WTC11 (cell line): ENCODE results near the gene ADCY2. TPM values are rescaled to one million over a fixed set of nuclear protein-coding genes. Genes with fewer than 3 reads are reported as not detected.

Experiments
- ATAC-seq: fragments of 200-7000 bp; cut with Tn5 transposase; 2 replicates; pipeline ENCODE4 v1.10.0; 2021; ENCODE audit warnings: mild to moderate bottlenecking, moderate library complexity
- CTCF ChIA-PET: fragments of 300-600 bp; sonication (Branson Sonifier 250); formaldehyde crosslinking; loops from one replicate; lab custom pipeline; 2021; ENCODE audit warnings: antibody characterized with exemption; lab: Charles Lee
- POLR2A ChIA-PET: fragments of 350-600 bp; sonication (Branson Sonifier 250); formaldehyde crosslinking; loops from one replicate; lab custom pipeline; 2021; ENCODE audit warnings: antibody characterized with exemption; lab: Charles Lee
- DNase-seq: peaks from one replicate; pipeline ENCODE4 v3.0.0; 2021; ENCODE audit warnings: low spot score
- H3K27ac Mint-ChIP-seq: 2 replicates; pipeline ENCODE4 v1.8.0; 2021; ENCODE audit warnings: mixed read lengths
- H3K27me3 Mint-ChIP-seq: 2 replicates; pipeline ENCODE4 v1.8.0; 2021; ENCODE audit warnings: low read depth, mild to moderate bottlenecking, moderate library complexity, mixed read lengths
- H3K36me3 Mint-ChIP-seq: 2 replicates; pipeline ENCODE4 v1.8.0; 2021; ENCODE audit warnings: mixed read lengths
- H3K4me1 Mint-ChIP-seq: 2 replicates; pipeline ENCODE4 v1.8.0; 2022; ENCODE audit warnings: mixed read lengths
- H3K4me3 Mint-ChIP-seq: 2 replicates; pipeline ENCODE4 v1.8.0; 2021; ENCODE audit warnings: mild to moderate bottlenecking, moderate library complexity, mixed read lengths
- H3K9me3 Mint-ChIP-seq: 2 replicates; pipeline ENCODE4 v1.8.0; 2021; ENCODE audit warnings: mixed read lengths
- AFF4 ChIP-seq: sonication (generic); formaldehyde crosslinking; IDR thresholded peaks from 2 replicates; pipeline ENCODE4 v1.8.1; 2023; ENCODE audit warnings: mild to moderate bottlenecking, missing genetic modification reagents, borderline replicate concordance
- ATF2 ChIP-seq: sonication (generic); formaldehyde crosslinking; IDR thresholded peaks from 2 replicates; pipeline ENCODE4 v1.8.1; 2022; ENCODE audit warnings: low read depth, missing genetic modification reagents, borderline replicate concordance
- CTCF ChIP-seq: fragments of 200-600 bp; IDR thresholded peaks from 2 replicates; pipeline ENCODE4 v1.8.0; 2022; ENCODE audit warnings: antibody characterized with exemption
- E2F4 ChIP-seq: sonication (generic); formaldehyde crosslinking; IDR thresholded peaks from 2 replicates; pipeline ENCODE4 v1.8.1; 2022; ENCODE audit warnings: low read depth, mild to moderate bottlenecking, moderate library complexity, missing genetic modification reagents, borderline replicate concordance
- FOXP1 ChIP-seq: sonication (generic); formaldehyde crosslinking; IDR thresholded peaks from 2 replicates; pipeline ENCODE4 v1.8.0; 2022; ENCODE audit warnings: missing genetic modification reagents, mild to moderate bottlenecking, moderate library complexity, borderline replicate concordance
- MAX ChIP-seq: sonication (generic); formaldehyde crosslinking; IDR thresholded peaks from 2 replicates; pipeline ENCODE4 v1.8.0; 2022; ENCODE audit warnings: mild to moderate bottlenecking, missing genetic modification reagents
- MXD4 ChIP-seq: fragments of 250-450 bp; sonication (Bioruptor Pico); IDR thresholded peaks from 2 replicates; pipeline ENCODE4 v1.8.0; 2021; ENCODE audit warnings: mild to moderate bottlenecking, moderate library complexity, borderline replicate concordance
- NFATC4 ChIP-seq: fragments of 250-450 bp; sonication (Bioruptor Pico); IDR thresholded peaks from 2 replicates; pipeline ENCODE4 v1.9.0; 2021; ENCODE audit warnings: mild to moderate bottlenecking
- NFE2L1 ChIP-seq: sonication (generic); formaldehyde crosslinking; IDR thresholded peaks from 2 replicates; pipeline ENCODE4 v1.8.1; 2023; ENCODE audit warnings: missing genetic modification reagents
- NR1H2 ChIP-seq: sonication (generic); formaldehyde crosslinking; IDR thresholded peaks from 2 replicates; pipeline ENCODE4 v1.9.0; 2021; ENCODE audit warnings: mild to moderate bottlenecking, moderate library complexity, missing genetic modification reagents
- NR2C2 ChIP-seq: sonication (generic); formaldehyde crosslinking; IDR thresholded peaks from 2 replicates; pipeline ENCODE4 v1.8.0; 2022; ENCODE audit warnings: mild to moderate bottlenecking, missing genetic modification reagents
- PREB ChIP-seq: sonication (generic); formaldehyde crosslinking; IDR thresholded peaks from 2 replicates; pipeline ENCODE4 v1.8.1; 2022; ENCODE audit warnings: mild to moderate bottlenecking, missing genetic modification reagents, moderate library complexity, borderline replicate concordance
- RELA ChIP-seq: sonication (generic); formaldehyde crosslinking; IDR thresholded peaks from 2 replicates; pipeline ENCODE4 v1.8.1; 2022; ENCODE audit warnings: missing genetic modification reagents, mild to moderate bottlenecking, borderline replicate concordance
- SMAD3 ChIP-seq: sonication (generic); formaldehyde crosslinking; IDR thresholded peaks from 2 replicates; pipeline ENCODE4 v1.8.0; 2022; ENCODE audit warnings: missing genetic modification reagents, mild to moderate bottlenecking, borderline replicate concordance
- TEAD1 ChIP-seq: sonication (generic); formaldehyde crosslinking; IDR thresholded peaks from 2 replicates; pipeline ENCODE4 v1.8.0; 2022; ENCODE audit warnings: mild to moderate bottlenecking, missing genetic modification reagents
- USF2 ChIP-seq: sonication (generic); formaldehyde crosslinking; IDR thresholded peaks from 2 replicates; pipeline ENCODE4 v1.8.1; 2023; ENCODE audit warnings: mild to moderate bottlenecking, missing genetic modification reagents, moderate library complexity
- ZBTB21 ChIP-seq: sonication (generic); formaldehyde crosslinking; IDR thresholded peaks from 2 replicates; pipeline ENCODE4 v1.8.1; 2023; ENCODE audit warnings: mild to moderate bottlenecking, missing genetic modification reagents, borderline replicate concordance
- ZNF121 ChIP-seq: sonication (generic); formaldehyde crosslinking; IDR thresholded peaks from 2 replicates; pipeline ENCODE4 v1.8.0; 2023; ENCODE audit warnings: missing genetic modification reagents
- ZNF232 ChIP-seq: sonication (generic); formaldehyde crosslinking; IDR thresholded peaks from 2 replicates; pipeline ENCODE4 v1.8.0; 2022; ENCODE audit warnings: mild to moderate bottlenecking, missing genetic modification reagents
- ZNF416 ChIP-seq: fragments of 250-450 bp; sonication (Bioruptor Pico); IDR thresholded peaks from 2 replicates; pipeline ENCODE4 v1.9.0; 2021; ENCODE audit warnings: mild to moderate bottlenecking, inconsistent platforms
- ZNF671 ChIP-seq: fragments of 250-450 bp; sonication (Bioruptor Pico); IDR thresholded peaks from 2 replicates; pipeline ENCODE4 v1.8.0; 2021; ENCODE audit warnings: mild to moderate bottlenecking
- ZSCAN18 ChIP-seq: fragments of 250-450 bp; sonication (Bioruptor Pico); IDR thresholded peaks from 2 replicates; pipeline ENCODE4 v2.1.2; 2022; ENCODE audit warnings: mild to moderate bottlenecking, moderate library complexity
- total RNA-seq: library from RNA; stranded (reverse); gene quantifications from 3 replicates; pipeline ENCODE4 v1.2.3, GENCODE V29; 2021

Gene ADCY2
- total RNA-seq, 1 experiment from 2014 or later, result 142 TPM

- TF ChIP-seq MXD4 (CRISPR knock-in tag), result no peak
- TF ChIP-seq ZBTB21, result no peak
- no peak for TF ChIP-seq ZNF671
These were observed 358.6 kb downstream of the ADCY2 start (continued) for GRCh38 chr5:7754490-7754889.

GRCh38 chr5:7754997-7755596 is 359.2 kb downstream of the ADCY2 start:
- Mint-ChIP-seq H3K4me3 (no peak overlapping the region), H3K27me3 (no peaks in the 10 kb centered on the region), H3K36me3 (peaks cover 37% of the 10 kb centered on the region)
- CTCF ChIA-PET, result interaction anchor here (0.6 to 3.8 kb wide), 27 partner anchors 10 to 938 kb away, joined by 3 to 52 read pairs (median 4); no protein-coding TSS in a partner anchor
- ATAC-seq, result peak; percentile 97
- POLR2A ChIA-PET, result no interaction called here
- TF ChIP-seq NR2C2 (CRISPR knock-in tag) (no peak), FOXP1 (no peak), CTCF (peak; percentile 90), PREB (no peak)
- TF ChIP-seq, all 79 proteins: peak for 1
- Mint-ChIP-seq H3K9me3 (no peaks in the 10 kb centered on the region), H3K4me1 (peaks cover 21% of the 10 kb centered on the region), H3K27ac (peak overlapping the region; percentile 73)
- DNase-seq, result peak; percentile 86

- H3K9me3 Mint-ChIP-seq, result no peaks in the 10 kb centered on the region
- no peak overlapping the region for H3K4me3 Mint-ChIP-seq
- ATAC-seq, result no peak
- peaks cover 45% of the 10 kb centered on the region for H3K36me3 Mint-ChIP-seq
- ChIA-PET POLR2A (no interaction called here), CTCF (interaction anchor here (0.9 to 3.8 kb wide), 8 partner anchors 11 to 936 kb away, joined by 3 to 52 read pairs (median 6); no protein-coding TSS in a partner anchor)
- H3K27me3 Mint-ChIP-seq, result no peaks in the 10 kb centered on the region
- peak overlapping the region; percentile 65 for H3K27ac Mint-ChIP-seq
- DNase-seq, result no peak
- no peak for TF ChIP-seq SMAD3 (CRISPR knock-in tag)
- TF ChIP-seq ZSCAN18 (CRISPR knock-in tag), result no peak
- no peak for TF ChIP-seq NFATC4 (CRISPR knock-in tag)
- TF ChIP-seq NFE2L1 (CRISPR knock-in tag), result no peak
- TF ChIP-seq USF2, result no peak
- no peak for TF ChIP-seq ZNF121 (CRISPR knock-in tag)
- TF ChIP-seq TEAD1 (CRISPR knock-in tag), result no peak
- no peak for TF ChIP-seq AFF4 (CRISPR knock-in tag)
- TF ChIP-seq ZNF416 (CRISPR knock-in tag), result no peak
- no peak for TF ChIP-seq RELA (CRISPR knock-in tag)
- TF ChIP-seq ZNF232 (CRISPR knock-in tag), result no peak
- no peak for TF ChIP-seq MAX (CRISPR knock-in tag)
- no peak for TF ChIP-seq E2F4 (CRISPR knock-in tag)
- no peak for TF ChIP-seq NR1H2
- TF ChIP-seq ATF2 (CRISPR knock-in tag), result no peak
- peaks cover 21% of the 10 kb centered on the region for H3K4me1 Mint-ChIP-seq
These were observed 360.0 kb downstream of the ADCY2 start for GRCh38 chr5:7755958-7756357.
